Stimulated activated CD4-positive, alpha-beta T cell treated with anti-CD3 and anti-CD28 coated beads, Interleukin-4, amount 100 ng/mL, for 48 hours (primary cell): ENCODE measurements around the gene DNAJC30.
A peak's percentile ranks its signal among the peaks of the same experiment; 100 is the strongest.
"Not testable (repeated sequence)": the region's sequence is repeated elsewhere in the genome, so short reads cannot be mapped to it uniquely, and the experiment has no call there.

ENCODE experiments used
- DNase-seq, 2 donors: peaks; one replicate each; pipeline ENCODE4 v3.0.0-alpha.2; 2020; ENCODE audit warnings: low read depth in 2 of 2

The DNAJC30 gene

GRCh38 chr7:73682745-73683055 lies 553 bp downstream of the DNAJC30 start:
- DNase-seq: no peak

GRCh38 chr7:73681031-73681430 lies 2.2 kb downstream of the DNAJC30 start:
- no peak for DNase-seq

- no peak for DNase-seq
These were observed 2.8 kb downstream of the DNAJC30 start for GRCh38 chr7:73680501-73680900.

DNA sequence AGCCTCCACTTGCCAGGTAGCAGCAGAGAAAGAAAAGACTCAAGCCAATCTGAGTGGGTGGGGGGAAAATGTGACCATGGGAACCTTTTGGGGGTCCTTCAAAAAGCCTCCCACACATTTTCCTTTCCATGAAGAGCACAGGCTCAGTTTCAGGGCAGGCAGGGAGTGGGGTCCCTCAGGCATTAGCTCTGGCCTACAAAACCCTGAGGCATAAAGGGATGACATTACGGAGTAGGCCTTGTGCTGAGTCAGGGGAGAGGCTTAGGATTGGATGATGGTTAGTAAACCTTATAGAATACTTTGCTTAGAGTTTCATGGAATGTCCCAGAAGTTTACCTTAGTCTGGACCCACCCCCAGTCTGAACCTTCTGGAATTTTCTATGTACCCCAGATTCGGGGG lies 3.5 kb downstream of the DNAJC30 start:
- no peak for DNase-seq

- DNase-seq: no peak
These were observed 4.4 kb downstream of the DNAJC30 start for GRCh38 chr7:73678862-73679261.

- DNase-seq: not testable (repeated sequence)
These were observed 7.2 kb downstream of the DNAJC30 start for GRCh38 chr7:73676062-73676461.

- no peak for DNase-seq
These were observed 8.7 kb downstream of the DNAJC30 start for GRCh38 chr7:73674468-73675124.

GRCh38 chr7:73671857-73672445 lies 11.3 kb downstream of the DNAJC30 start:
- DNase-seq: no peak

- DNase-seq: no peak
These were observed 12.0 kb downstream of the DNAJC30 start for GRCh38 chr7:73671322-73671661.

DNA sequence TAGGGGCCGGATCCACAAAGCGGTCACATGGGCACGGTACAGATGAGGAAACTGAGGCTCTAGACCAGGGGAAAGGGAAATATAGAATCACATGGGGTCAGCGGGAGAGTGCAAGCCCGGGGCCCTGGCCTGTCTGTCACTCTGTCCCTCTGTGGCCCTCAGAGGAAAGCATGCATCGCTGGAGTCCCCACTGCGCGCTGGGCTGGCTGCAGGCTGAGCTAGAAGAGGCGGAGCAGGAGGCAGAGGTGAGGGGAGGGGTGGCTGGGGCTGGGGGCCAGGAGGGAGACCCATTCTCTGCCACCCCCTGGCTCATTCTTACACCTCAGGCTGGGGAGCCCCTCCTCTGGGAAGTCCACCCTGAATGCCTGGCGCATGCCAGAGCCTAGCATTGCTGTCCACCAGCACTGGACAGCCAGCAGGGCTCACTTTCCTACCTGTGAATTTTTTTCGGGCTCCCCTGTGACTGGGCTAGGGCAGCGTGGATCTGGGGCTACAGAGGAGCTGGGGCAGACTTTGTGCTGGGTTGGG lies 13.3 kb downstream of the DNAJC30 start:
- DNase-seq: no peak

GRCh38 chr7:73669288-73669701 lies 14.0 kb downstream of the DNAJC30 start:
- no peak for DNase-seq

DNA sequence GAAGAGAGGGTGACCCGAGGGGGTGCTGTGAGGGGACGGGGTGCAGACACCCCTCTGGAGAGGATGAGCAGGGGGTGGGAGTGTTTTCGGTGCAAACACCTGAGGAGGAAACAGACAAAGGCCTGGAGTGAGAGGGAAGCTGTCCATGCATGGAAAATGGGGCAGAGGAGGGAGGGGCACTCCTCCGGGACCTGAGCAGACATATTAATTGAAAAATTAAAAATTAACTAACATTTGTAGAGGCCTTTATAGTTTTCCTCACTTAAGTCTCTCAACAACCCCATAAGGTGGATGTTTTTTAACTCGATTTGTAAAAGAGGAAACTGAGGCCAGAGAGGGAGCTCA lies 14.4 kb downstream of the DNAJC30 start:
- no peak for DNase-seq

- DNase-seq: no peak
These were observed 15.0 kb downstream of the DNAJC30 start for GRCh38 chr7:73668103-73668885.

DNA sequence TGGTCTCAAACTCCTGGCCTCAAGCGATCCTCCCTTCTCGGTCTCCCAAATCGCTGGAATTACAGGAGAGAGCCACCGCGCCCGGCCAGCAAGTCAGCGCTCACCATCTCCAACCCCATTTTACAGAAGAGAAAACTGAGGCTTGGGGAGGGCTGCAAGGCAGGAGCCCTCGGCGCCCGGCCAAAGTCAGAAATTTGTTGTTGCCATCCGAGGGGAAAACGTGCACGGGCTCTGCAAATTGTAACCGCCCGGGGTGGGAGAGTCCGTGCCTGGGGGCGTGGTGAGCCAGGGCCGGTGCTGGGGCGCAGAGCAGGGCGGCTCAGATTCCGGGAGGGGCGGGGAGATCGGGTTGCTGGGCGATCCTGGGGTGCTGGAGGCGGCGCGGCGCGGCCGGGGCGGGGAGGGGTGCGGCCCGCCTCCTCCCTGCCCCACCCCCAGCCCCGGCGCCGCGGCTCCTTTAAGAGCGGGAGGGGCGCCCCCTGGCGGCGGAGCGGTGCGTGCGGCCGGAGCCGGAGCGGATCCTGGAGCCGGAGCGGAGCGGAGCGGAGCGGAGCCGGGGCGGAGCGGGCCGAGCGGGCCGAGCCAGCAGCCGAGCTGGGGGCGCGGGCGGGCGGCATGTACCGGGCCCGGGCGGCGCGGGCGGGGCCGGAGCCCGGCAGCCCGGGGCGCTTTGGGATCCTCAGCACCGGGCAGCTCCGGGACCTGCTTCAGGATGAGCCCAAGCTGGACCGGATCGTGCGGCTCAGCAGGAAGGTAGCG lies 15.7 kb downstream of the DNAJC30 start, which contains the start of gene VPS37D:
Gene VPS37D, plus strand, starts transcription at position 488 of the 759 bp plus-strand sequence. Its CDS starts 128 bp downstream, at position 616.
- DNase-seq: peak; percentile 88 to 96

GRCh38 chr7:73663033-73663432 lies 20.2 kb downstream of the DNAJC30 start:
- DNase-seq: no peak

DNA sequence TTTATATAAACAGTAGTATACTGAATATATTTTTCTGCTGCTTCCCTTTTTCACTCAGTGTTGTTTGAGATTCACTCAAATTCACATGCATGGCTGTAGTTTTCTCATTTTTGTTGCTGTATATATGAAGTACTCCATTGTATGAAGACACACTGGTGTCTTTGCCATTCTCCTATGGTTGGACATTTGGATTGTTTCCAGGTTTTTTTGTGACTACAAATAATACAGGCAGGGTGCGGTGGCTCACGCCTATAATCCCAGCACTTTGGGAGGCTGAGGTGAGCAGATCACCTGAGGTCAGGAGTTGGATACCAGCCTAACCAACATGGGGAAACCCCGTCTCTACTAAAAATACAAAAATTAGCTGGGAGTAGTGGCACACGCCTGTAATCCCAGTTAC lies 22.7 kb downstream of the DNAJC30 start:
- DNase-seq: not testable (repeated sequence)

DNA sequence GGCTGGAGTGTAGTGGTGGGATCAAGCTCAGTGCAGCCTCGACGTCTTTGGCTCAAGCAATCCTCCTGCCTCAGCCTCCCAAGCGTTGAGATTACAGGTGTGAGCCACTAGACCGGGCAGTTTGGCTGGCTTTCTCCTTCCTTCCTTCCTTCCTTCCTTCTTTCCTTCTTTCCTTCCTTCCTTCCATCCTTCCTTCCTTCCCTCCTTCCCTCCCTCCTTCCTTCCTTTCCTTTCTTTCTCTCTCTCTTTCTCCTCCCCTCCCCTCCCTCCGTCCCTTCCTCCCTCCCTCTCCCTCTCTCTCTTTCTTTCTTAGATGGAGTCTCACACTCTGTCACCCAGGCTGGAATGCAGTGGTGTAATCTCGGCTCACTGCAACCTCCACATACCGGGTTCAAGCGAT lies 23.3 kb downstream of the DNAJC30 start:
- no peak for DNase-seq

DNA sequence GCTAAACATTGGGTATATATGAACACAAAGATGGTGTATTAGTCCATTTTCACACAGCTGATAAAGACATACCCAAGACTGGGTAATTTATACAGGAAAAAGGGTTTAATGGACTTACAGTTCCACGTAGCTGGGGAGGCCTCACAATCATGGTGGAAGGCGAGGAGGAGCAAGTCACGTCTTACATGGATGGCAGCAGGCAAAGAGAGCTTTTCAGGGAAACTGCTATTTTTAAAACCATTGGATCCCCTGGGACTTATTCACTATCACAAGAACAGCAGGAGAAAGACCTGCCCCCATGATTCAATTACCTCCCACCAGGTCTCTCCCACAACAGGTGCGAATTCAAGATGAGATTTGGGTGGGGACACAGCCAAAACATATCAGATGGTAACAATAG lies 27.9 kb downstream of the DNAJC30 start:
- not testable (repeated sequence) for DNase-seq

GRCh38 chr7:73652541-73652949 lies 30.7 kb downstream of the DNAJC30 start:
- DNase-seq: no peak

GRCh38 chr7:73650524-73650923 lies 32.7 kb downstream of the DNAJC30 start:
- no peak for DNase-seq

GRCh38 chr7:73649576-73649975 lies 33.7 kb downstream of the DNAJC30 start:
- DNase-seq: no peak
